HCEC 1CT (cell line): ENCODE data around the gene COLEC12.

Source experiments
- DNase-seq: peaks from one replicate; pipeline ENCODE4 v3.0.0-alpha.2; 2017

Gene COLEC12

GRCh38 chr18:379681-380330, 120.7 kb downstream of the COLEC12 start:
- DNase-seq = no peak

- DNase-seq = no peak
Measured at GRCh38 chr18:378079-378478, 122.4 kb downstream of the COLEC12 start.

- DNase-seq = no peak
Measured at GRCh38 chr18:377088-377487, 123.4 kb downstream of the COLEC12 start.

DNA sequence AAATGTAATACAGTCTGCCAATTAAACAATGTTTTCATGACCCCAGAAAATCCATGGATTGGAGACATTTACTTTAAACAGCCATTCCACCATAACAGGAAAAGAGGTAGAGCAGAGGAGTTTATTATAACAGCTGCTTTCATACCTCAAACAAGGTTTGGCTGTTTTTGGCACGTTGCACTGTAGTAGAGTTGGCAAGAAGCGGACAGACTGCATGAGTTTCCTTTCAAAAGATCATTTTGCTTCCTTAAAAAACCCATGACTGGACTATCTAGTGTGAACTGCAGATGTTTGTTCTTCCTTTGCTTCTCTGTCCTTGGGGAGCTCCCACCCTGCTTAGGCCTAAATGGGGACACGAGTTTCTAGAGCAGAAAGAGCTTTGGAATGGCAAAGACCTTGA, 124.2 kb downstream of the COLEC12 start:
- no peak for DNase-seq

- DNase-seq = no peak
Measured at GRCh38 chr18:374721-375168, 125.8 kb downstream of the COLEC12 start.

DNA sequence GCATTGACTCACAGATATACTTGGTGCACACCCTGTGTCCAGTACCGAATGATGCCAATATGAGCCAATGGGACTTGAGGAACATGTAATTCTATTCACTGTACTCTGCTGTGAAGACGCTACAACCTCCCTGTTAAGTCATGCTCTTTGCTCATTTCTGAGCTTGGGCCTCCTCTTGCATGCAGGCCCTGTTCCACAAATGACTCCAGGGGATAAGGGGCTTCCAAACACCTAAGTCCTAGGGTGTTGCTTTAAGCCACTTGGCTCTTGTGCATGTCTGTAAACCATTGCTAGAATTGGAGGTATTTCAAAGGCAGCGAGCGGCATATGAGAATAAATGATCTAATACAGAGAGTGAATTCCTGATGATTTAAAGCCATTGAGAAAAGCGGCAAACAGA, 126.7 kb downstream of the COLEC12 start:
- no peak for DNase-seq

DNA sequence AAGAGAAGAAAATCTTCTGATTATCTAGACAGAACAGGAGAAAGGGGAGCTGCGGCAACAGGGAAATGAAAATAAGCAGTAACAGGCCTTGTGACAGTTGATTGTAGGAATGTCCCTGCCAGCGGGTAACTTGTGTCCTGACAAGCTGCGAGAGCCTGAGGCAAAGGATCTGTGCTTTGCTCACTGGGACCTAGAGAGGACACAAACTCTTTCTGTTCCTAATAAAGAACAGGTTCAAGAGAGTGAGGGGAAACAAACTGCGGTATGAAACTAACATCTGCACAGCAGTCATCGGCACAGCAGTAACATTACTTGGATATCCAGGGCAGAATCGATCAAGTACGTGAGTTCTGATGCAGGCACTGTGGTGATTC, 128.9 kb downstream of the COLEC12 start:
- DNase-seq = no peak

DNA sequence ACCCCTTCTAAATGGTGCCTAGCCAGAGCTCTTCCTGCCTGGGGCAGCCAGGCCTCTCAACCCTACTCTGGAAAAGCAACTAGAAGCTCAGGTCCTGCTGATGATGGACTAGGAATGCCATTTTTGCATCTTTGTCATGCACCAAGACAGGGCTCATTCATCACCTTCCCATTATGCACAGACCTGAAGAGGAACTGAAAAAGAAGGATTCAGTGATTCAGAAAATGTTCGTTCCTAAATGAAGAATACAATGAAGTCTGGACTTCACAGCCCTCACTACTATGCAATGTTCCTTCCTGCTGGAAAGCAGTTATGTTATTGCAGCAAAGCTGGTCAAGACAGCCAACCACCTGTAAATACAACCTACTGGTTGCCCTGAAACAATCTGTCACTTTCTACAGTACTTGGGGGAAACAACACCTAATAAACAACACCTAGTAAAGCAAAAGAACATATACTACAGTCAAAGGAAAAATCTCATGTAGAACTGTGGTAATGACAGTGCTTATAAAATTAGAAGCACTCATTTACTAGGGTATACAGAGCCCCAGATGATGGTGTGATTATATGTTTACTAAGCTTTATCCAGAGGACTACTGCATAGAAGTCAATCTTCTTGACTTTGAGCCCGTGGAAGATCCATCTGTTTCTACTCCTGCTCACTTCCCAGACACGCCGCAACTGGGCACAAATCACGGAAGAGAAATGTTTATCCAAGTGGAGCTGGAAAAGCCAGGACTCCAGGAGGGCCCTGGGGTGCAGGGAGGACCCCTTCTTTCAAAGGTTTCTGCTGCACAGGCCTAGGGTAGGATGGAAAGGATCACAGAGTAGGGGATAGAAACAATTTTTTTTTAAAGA, 129.5 kb downstream of the COLEC12 start:
- no peak for DNase-seq

DNA sequence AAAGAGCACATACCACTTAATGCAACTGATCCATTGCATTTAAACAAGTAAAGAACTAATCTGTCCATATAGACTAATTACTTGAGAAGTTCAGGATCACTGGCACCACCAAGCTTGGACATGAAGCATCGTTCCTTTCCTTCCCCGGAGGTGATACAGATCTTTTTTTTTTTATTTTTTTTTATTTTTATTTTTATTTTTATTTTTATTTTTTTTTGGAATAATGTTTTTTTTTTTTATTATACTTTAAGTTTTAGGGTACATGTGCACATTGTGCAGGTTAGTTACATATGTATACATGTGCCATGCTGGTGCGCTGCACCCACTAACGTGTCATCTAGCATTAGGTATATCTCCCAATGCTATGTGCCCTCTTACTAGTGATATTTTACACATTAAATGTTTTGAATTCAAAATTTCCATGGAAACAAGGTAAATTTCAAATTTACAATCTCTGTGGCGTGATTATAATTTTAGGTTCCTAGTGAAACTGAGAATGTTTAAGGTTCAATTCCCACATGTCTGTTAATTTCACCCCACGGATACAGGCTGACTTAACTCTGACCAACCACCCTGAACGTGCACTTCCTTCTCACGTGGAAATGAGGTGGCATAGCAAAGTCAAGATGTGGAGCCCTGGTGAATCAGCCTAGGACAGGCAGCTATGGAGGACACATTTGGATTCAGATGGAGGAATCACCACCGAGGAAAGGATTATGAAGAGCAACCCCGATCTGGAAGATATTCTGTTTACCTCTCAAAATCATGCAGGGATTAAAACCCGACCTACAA, 131.1 kb downstream of the COLEC12 start:
- peak; percentile 62 for DNase-seq

GRCh38 chr18:366466-367061, 133.9 kb downstream of the COLEC12 start:
- no peak for DNase-seq

GRCh38 chr18:365651-366050, 134.8 kb downstream of the COLEC12 start:
- no peak for DNase-seq

GRCh38 chr18:364256-364826, 136.2 kb downstream of the COLEC12 start:
- DNase-seq = no peak

DNA sequence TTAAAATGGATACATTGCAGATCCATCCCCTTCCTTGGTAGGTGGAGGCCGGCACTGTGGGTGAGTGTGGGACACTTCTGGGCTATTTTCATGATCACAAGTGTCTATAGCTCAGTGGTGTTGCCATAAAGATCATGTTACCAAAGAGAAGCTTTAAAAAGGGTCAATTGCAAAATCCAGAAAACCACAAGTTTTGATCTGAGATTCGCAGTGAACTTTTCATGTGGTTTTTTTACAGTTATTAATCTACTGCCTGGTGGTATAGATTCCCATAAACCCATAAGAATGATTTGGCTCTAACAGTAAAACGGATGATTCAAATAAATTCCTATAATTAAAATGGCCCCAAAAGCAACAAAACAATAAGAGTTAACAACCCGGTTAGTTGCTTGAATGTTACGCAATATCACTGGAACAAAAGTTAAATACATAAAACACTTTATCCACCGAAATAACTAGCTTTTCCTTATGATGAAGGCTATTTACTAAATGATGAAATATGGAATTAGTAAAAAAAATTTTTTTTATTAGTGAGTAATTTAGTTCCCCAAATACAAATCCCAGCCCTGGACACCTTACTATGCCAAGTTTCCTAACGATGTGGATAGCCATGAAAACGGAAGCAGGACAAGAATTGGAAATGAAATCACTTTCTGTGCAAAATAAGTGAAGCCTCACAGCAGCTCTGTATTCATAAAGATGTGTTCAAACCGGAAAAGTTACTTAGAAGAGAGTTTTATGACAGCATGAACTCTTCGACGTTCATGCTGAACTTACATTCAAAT, 137.0 kb downstream of the COLEC12 start:
- DNase-seq = peak; percentile 87

- DNase-seq = no peak
Measured at GRCh38 chr18:362311-363290, 137.9 kb downstream of the COLEC12 start.

DNA sequence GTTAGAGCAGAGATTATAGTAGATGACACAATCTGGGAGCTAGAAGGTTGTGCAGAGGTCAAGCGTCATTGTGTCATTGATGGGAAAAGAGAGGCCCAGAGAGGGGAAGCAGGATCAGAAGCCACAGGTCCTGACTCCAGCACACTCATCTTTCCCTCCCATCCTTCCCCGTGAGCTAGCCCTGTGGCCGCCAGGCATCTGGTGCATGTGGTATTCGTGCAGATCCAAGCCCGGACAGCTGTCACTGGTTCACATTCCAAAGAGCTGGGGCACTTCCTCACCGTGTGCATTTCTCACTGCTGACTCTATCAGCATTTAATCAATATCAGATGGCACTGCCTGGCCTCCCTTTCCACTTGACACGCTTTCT, 138.6 kb downstream of the COLEC12 start:
- DNase-seq = peak; percentile 98

- no peak for DNase-seq
Measured at GRCh38 chr18:361100-361732, 139.3 kb downstream of the COLEC12 start.

- DNase-seq = no peak
Measured at GRCh38 chr18:360676-361075, 139.8 kb downstream of the COLEC12 start.

GRCh38 chr18:356778-357177, 143.7 kb downstream of the COLEC12 start:
- no peak for DNase-seq

GRCh38 chr18:355678-356077, 144.8 kb downstream of the COLEC12 start:
- no peak for DNase-seq

DNA sequence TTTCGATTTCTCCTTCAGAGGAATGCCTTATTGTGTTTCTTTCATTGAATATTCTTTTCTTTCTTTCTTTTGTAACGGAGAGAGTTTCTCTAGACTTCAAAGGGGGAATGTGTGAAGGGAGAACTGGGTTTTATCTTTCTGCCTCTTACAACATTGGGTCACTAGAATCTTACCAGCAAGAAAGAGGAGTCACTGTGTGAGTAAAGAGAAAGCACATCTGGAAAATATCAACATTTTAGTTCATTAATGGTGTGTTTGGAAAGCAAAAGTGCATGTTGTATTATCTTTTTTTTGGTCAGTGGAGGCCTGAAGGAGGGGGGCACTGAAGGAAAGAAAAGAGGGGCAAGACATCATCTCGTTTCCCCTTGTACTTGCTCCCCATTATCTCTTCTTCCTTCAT, 146.0 kb downstream of the COLEC12 start:
- DNase-seq = no peak
